OCI-LY7 (cell line): ENCODE data around the gene SOS1. TPM values are rescaled to one million over a fixed set of nuclear protein-coding genes. Genes with fewer than 3 reads are reported as not detected.

Source experiments
- BruUV-seq: library from RNA; stranded (reverse); fragments of 400-500 nt; replicated peaks from 2 replicates; lab custom pipeline; 2021; lab: Mats Ljungman, UMichigan
- CTCF ChIA-PET: fragments of 300-600 bp; sonication (Branson Sonifier 250); formaldehyde crosslinking; loops from one replicate; lab custom pipeline; 2022; ENCODE audit warnings: antibody characterized with exemption; ENCODE audit not compliant: unreplicated experiment; lab: Charles Lee
- POLR2A ChIA-PET: fragments of 300-600 bp; sonication (Branson Sonifier 250); formaldehyde crosslinking; loops from one replicate; lab custom pipeline; 2022; ENCODE audit warnings: antibody characterized with exemption; lab: Charles Lee
- DNase-seq: peaks from one replicate; pipeline ENCODE4 v3.0.0-alpha.2; 2015; ENCODE audit warnings: low spot score
- H2AFZ ChIP-seq: fragments of 200-600 bp; sonication (generic), shearing (Covaris generic); 2 replicates; pipeline ENCODE4 v1.6.1; 2014; ENCODE audit warnings: mild to moderate bottlenecking, antibody characterized with exemption, low read length, moderate library complexity
- H3K27ac ChIP-seq: fragments of 200-600 bp; sonication (generic); 2 replicates; pipeline ENCODE4 v1.5.1; 2014; ENCODE audit warnings: mixed run types, low read depth, mild to moderate bottlenecking, moderate library complexity, low read length, inconsistent platforms; ENCODE audit not compliant: poor library complexity, severe bottlenecking
- H3K36me3 ChIP-seq: fragments of 200-600 bp; sonication (generic); 2 replicates; pipeline ENCODE4 v1.6.1; 2014; ENCODE audit warnings: mild to moderate bottlenecking, antibody characterized with exemption, low read length, moderate library complexity, mixed read lengths; ENCODE audit not compliant: insufficient read depth
- H3K4me1 ChIP-seq: fragments of 200-600 bp; sonication (generic); 2 replicates; pipeline ENCODE4 v1.5.1; 2014; ENCODE audit warnings: mild to moderate bottlenecking, low read length; ENCODE audit not compliant: insufficient read depth, poor library complexity, severe bottlenecking
- H3K4me2 ChIP-seq: fragments of 200-600 bp; sonication (generic); 2 replicates; pipeline ENCODE4 v1.6.1; 2014; ENCODE audit warnings: mild to moderate bottlenecking, low read length
- H3K4me3 ChIP-seq: fragments of 200-600 bp; sonication (generic); 2 replicates; pipeline ENCODE4 v1.5.1; 2014; ENCODE audit warnings: mild to moderate bottlenecking, low read depth, low read length; ENCODE audit not compliant: poor library complexity, severe bottlenecking
- H3K79me2 ChIP-seq: fragments of 200-600 bp; sonication (generic); 2 replicates; pipeline ENCODE4 v1.6.1; 2016; ENCODE audit warnings: low read depth, mild to moderate bottlenecking, low read length, moderate library complexity, mixed read lengths; ENCODE audit not compliant: insufficient read depth
- H3K9me2 ChIP-seq: fragments of 200-600 bp; sonication (generic); 2 replicates; pipeline ENCODE4 v1.6.1; 2016; ENCODE audit warnings: mild to moderate bottlenecking, low read length, mixed read lengths; ENCODE audit not compliant: insufficient read depth
- H3K9me3 ChIP-seq: fragments of 200-600 bp; sonication (generic); 2 replicates; pipeline ENCODE4 v1.6.1; 2014; ENCODE audit warnings: mild to moderate bottlenecking, mixed run types, low read length, mixed read lengths
- H4K20me1 ChIP-seq: fragments of 200-600 bp; sonication (generic); 2 replicates; pipeline ENCODE4 v1.6.1; 2014; ENCODE audit warnings: mild to moderate bottlenecking, antibody characterized with exemption, low read length, moderate library complexity, mixed read lengths; ENCODE audit not compliant: insufficient read depth
- EZH2phosphoT487 ChIP-seq: fragments of 200-600 bp; sonication (generic); IDR thresholded peaks from 2 replicates; pipeline ENCODE4 v1.6.1; 2018; ENCODE audit warnings: low read depth, borderline replicate concordance, mild to moderate bottlenecking, mixed run types, antibody characterized with exemption, low read length, moderate library complexity, mixed read lengths
- intact Hi-C: fragments of 100-400 bp; cut with micrococcal nuclease; formaldehyde crosslinking; loops from one replicate; pipeline ENCODE4 v1.10.0; 2022; ENCODE audit not compliant: unreplicated experiment
- total RNA-seq, 2 experiments: library from RNA; depleted of rRNA in 1 of 2; stranded (reverse); fragments of >200 nt in 1 of 2; shearing (Covaris generic) in 1 of 2; gene quantifications; 2 replicates each; pipeline ENCODE4 v1.2.3, GENCODE V29; 2014 to 2022
- TF ChIP-seq, protein P1 (sequence below): fragments of 200-600 bp; sonication (generic); conservative IDR thresholded peaks from 2 replicates; pipeline ENCODE4 v1.5.1; 2014; ENCODE audit warnings: mild to moderate bottlenecking, antibody characterized with exemption, low read length, moderate library complexity, mixed read lengths

Gene SOS1
- total RNA-seq, 2 experiments from 2014 or later, result 21.3 to 40.0 TPM

DNA sequence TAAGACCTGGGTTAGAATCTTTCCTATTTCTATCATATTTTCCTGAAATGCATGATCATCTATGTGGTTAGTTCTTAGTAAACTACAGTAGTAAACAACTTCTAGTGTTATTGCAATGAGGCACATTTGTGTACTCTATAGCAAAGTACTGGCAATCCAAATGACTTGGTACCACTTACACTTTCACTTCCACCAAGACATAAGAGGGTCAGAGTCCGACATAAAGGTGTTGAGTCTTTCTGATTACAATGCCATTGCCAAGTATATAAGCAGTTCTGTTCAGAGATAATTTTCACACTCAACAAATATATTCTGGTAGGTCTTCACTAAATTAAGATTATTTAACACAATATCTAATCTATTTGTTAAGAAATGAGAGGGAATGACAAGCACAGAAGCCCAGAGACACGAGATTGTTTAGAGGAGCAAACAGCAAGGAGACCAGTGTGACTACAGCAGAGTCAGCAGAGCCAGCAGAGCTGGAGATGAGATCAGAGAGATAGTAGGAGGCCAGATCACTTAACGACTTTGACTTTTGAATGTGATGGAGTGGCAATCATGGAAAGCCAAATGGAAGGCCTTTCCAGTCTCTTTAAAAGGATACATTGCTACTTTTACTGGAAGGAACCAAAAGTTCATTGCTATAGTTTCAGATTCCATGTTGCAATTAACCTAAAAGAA is 27.5 kb downstream of the SOS1 start:
- H3K36me3 ChIP-seq, result peaks cover 37% of the 10 kb centered on the region
- no peak overlapping the region for H2AFZ ChIP-seq
- peaks cover 79% of the 10 kb centered on the region for H3K79me2 ChIP-seq
- no peak overlapping the region for H3K4me2 ChIP-seq
- H3K27ac ChIP-seq, result no peak overlapping the region
- H3K9me3 ChIP-seq, result 0 out of 2 replicates have a peak, but pooled peaks cover 5% of the 10 kb centered on the region
- H4K20me1 ChIP-seq, result no peaks in the 10 kb centered on the region
- TF ChIP-seq, protein P1, sequence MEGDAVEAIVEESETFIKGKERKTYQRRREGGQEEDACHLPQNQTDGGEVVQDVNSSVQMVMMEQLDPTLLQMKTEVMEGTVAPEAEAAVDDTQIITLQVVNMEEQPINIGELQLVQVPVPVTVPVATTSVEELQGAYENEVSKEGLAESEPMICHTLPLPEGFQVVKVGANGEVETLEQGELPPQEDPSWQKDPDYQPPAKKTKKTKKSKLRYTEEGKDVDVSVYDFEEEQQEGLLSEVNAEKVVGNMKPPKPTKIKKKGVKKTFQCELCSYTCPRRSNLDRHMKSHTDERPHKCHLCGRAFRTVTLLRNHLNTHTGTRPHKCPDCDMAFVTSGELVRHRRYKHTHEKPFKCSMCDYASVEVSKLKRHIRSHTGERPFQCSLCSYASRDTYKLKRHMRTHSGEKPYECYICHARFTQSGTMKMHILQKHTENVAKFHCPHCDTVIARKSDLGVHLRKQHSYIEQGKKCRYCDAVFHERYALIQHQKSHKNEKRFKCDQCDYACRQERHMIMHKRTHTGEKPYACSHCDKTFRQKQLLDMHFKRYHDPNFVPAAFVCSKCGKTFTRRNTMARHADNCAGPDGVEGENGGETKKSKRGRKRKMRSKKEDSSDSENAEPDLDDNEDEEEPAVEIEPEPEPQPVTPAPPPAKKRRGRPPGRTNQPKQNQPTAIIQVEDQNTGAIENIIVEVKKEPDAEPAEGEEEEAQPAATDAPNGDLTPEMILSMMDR, result no peak
- TF ChIP-seq EZH2phosphoT487, result no peak
- ChIA-PET CTCF (no interaction called here), POLR2A (no interaction called here)
- H3K4me3 ChIP-seq, result no peak overlapping the region
- intact Hi-C loops, result no loop called here
- no TSS peak for BruUV-seq
- no peaks in the 10 kb centered on the region for H3K9me2 ChIP-seq
- H3K4me1 ChIP-seq, result peaks cover 10% of the 10 kb centered on the region
- no peak for DNase-seq

DNA sequence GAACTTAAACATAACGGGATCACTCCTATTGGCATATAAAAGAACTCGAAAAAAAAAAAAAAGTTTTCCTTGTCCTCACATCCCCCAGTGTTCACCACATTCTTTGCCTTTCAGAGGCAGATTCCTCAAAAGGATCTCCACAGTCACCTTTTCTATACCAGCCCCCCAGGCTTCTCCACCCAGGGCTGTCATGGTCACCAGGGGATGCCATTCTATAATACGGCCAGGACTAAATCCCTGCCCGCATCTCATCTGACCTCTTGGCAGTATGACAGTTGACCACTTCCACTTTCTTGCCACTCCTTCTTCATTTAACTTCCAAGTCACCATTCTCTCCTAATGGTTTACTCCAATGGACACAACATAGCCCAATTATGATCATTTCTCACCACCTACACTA is 29.3 kb downstream of the SOS1 start:
- no TSS peak for BruUV-seq
- H3K36me3 ChIP-seq, result peaks cover 27% of the 10 kb centered on the region
- TF ChIP-seq, protein P1, result no peak
- TF ChIP-seq EZH2phosphoT487, result no peak
- H3K9me2 ChIP-seq, result no peaks in the 10 kb centered on the region
- DNase-seq, result no peak
- peaks cover 75% of the 10 kb centered on the region for H3K79me2 ChIP-seq
- H3K27ac ChIP-seq, result no peak overlapping the region
- no peaks in the 10 kb centered on the region for H4K20me1 ChIP-seq
- ChIA-PET POLR2A (interaction anchor here (0.6 kb wide), 1 partner anchor 978 kb away, joined by 3 read pairs; no protein-coding TSS in a partner anchor), CTCF (no interaction called here)
- H3K4me1 ChIP-seq, result peaks cover 10% of the 10 kb centered on the region
- no peak overlapping the region for H2AFZ ChIP-seq
- H3K9me3 ChIP-seq, result no peaks in the 10 kb centered on the region
- H3K4me3 ChIP-seq, result no peak overlapping the region
- intact Hi-C loops, result no loop called here
- H3K4me2 ChIP-seq, result no peak overlapping the region

DNA sequence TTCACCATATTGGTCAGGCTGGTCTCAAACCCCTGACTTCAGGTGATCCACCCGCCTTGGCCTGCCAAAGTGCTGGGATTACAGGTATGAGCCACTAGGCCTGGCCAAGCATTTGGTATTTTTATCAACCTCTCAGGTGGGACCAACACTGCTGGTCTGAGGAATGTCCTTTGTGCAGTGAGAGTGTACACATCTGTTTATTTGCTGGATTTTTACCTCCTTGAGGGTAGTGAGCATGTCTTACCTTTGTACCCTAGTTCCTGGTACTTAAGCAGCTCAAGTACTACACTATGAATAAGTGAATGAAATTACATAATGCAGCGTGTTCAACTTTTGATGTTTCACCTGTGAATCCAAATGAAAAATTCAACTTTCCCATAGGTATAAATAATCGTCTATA is 29.8 kb downstream of the SOS1 start:
- intact Hi-C loops, result no loop called here
- Histone ChIP-seq H3K4me1 (peaks cover 10% of the 10 kb centered on the region), H3K9me2 (no peaks in the 10 kb centered on the region), H3K36me3 (peaks cover 27% of the 10 kb centered on the region), H3K4me3 (no peak overlapping the region), H3K27ac (no peak overlapping the region), H2AFZ (no peak overlapping the region), H4K20me1 (no peaks in the 10 kb centered on the region), H3K79me2 (peaks cover 78% of the 10 kb centered on the region), H3K9me3 (no peaks in the 10 kb centered on the region), H3K4me2 (no peak overlapping the region)
- ChIA-PET CTCF (no interaction called here), POLR2A (interaction anchor here (0.6 to 1.0 kb wide), 2 partner anchors 99 to 979 kb away, joined by 3 read pairs; no protein-coding TSS in a partner anchor)
- BruUV-seq, result no TSS peak
- TF ChIP-seq, protein P1, result no peak
- no peak for TF ChIP-seq EZH2phosphoT487
- no peak for DNase-seq
